GM21526 (cell line): ENCODE measurements around the gene S100A1.
A peak's percentile ranks its signal among the peaks of the same experiment; 100 is the strongest.
"Not testable (repeated sequence)": the region's sequence is repeated elsewhere in the genome, so short reads cannot be mapped to it uniquely, and the experiment has no call there.

Source experiments
- ATAC-seq: cut with Tn5 transposase; IDR thresholded peaks from one replicate; pipeline ENCODE4 v1.9.1; 2021; ENCODE audit warnings: moderate library complexity; ENCODE audit not compliant: unreplicated experiment, low FRiP score

Gene S100A1

DNA sequence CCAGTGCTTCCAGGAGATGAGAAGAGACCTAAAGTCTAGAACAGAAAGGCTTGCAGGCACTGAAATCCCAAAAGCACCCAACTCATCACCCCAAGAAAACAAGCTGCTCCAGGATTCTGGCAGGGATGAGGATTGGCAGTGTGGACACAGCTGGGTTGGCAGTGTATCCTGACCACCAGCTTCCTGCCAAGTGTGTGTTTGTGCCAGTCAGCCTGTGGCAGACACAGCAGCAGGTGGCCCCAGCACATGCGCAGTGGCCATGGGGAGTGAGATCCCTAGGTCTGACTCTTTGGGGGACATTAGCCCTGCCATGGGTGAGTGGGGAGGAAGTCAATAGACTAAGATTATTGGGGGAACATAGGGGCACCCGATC, 21.6 kb downstream of the S100A1 start:
- ATAC-seq, result no peak

DNA sequence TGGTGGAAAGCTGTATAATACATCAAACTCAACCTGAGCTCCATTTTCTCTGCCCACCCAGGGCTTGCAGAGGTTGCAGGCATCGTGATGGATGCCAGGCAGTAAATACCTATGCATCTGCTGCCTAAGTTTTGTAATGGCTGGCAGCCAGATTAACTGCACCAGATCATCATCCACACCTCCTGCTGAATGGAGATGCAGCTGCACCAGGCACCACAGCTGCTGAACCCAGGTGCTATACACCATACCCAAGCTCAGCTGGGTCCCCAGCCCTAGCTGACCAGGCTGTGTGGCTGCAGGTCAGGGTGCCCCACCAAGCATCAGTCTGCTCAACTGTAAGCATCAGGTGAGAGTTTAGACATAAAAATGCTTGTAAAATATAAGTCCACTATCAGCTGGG, 23.5 kb downstream of the S100A1 start:
- ATAC-seq, result no peak

DNA sequence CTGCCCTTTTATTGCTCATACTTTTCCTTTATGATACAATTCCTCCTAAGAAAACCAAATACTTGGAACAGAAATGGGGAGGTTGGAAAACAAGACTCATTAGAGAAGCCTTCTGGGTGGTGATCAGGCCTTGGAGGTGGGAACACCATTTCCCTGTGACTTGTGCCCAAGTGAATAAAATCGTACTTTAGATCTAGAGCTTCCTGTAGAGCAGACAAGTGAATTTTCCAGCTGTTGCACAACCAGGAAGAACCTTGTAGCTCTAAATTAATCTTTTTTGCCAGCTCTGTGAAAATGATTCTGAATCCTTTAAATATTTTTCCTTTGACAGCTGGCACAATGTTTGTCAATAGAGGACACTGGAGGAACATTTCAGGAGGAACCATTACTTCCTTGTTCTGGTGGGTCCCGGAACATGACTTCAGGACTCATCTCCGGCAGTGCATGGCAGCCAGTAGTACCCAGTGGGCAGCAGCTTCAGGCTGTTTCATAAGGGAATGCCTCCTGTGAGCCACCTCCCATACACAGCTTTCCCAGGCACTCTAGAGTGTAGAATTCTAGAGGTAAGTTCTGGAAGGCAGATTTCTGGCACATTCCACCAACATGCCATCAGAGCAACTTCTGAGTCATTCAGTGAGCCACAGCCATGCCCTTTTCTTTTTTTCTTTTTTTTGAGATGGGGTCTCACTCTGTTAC, 24.7 kb downstream of the S100A1 start:
- no peak for ATAC-seq

DNA sequence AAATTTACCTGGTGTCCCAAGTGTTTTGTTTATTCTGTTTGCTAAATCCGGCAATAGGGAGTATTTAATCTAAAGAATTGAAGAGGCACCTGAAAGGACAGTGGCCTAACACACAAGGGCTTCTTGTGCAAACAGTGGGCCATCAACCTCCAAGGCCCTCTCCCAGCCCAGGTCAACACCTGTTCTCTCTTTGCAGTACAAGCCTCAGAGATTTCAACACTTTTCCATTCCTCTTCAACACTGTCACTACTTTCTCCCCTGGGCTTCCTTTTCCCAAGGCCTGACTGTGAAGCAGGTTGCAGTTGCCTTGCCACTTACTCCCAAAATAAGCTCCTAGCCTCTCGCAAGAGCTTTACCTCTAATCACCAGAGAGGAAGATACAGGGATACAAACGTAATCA, 27.1 kb downstream of the S100A1 start:
- ATAC-seq, result no peak

DNA sequence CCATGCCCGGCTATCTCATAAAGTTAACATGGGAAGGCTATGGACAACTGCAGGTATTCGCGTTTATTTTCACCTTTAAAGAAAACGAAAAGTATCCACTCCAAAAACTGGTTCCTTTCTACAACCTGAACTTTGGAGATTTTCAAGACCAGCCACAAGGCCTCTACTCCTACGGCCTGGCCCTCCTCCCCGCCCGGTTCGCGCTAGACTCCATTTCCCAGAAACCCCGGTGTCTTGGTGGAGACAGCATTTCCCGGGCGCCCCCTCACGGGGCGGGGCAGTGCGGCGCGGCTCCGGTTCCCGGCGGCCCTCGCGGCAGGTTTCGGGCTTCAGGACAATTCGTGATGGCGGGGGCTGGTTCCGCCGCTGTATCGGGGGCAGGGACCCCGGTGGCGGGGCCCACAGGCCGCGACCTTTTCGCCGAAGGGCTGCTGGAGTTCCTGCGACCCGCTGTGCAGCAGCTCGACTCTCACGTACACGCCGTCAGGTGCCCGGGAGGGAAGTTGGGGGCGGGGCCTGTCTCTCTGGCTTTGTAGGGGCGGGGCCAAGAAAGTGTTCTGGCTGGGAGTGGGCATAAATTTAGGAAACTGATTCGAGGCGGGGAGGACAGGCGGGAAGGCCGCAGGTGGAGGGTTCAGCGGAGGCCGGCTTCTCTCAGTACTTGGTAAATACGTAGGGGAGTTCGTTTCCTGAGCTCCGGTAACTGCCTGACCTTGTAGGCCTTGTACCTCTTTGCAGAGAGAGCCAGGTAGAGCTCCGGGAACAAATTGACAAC, 30.4 kb downstream of the S100A1 start, which contains the start of gene SNAPIN:
Gene SNAPIN, plus strand, starts transcription at position 304 of the 775 bp plus-strand sequence. Its CDS starts 41 bp downstream, at position 345.
- ATAC-seq, result peak; percentile 75

DNA sequence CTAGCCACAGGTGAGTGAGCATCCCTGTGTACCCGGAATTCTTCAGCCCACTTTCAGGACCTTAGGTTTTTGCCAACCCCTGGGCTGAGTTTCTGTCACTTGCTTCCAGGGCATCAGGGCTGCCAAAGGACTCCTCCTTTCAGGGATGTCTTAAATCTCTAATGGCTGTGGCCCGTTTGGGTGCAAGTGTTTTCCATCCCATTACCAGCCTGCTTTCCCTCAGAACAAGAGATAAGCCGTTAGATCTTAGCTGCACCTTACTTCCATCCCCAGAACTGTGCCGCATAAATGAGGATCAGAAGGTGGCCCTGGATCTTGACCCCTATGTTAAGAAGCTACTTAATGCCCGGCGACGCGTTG, 30.9 kb downstream of the S100A1 start:
- ATAC-seq, result peak; percentile 3

DNA sequence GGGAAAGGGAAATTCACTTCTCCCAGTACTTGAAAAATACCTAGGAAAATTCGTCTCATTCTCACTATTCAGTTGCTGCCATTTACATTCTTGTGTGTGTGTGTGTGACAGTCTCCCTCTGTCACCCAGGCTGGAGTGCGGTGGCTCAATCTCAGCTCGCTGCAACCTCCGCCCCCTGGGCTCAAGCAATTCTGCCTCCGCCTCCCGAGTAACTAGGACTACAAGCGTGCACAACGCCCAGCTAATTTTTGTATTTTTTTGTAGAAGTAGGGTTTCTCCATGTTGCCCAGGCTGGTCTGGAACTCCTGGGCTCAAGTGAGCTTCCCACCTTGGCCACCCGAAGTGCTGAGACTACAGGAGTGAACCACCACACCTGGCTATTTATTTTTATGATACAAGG, 31.4 kb downstream of the S100A1 start:
- no peak for ATAC-seq

DNA sequence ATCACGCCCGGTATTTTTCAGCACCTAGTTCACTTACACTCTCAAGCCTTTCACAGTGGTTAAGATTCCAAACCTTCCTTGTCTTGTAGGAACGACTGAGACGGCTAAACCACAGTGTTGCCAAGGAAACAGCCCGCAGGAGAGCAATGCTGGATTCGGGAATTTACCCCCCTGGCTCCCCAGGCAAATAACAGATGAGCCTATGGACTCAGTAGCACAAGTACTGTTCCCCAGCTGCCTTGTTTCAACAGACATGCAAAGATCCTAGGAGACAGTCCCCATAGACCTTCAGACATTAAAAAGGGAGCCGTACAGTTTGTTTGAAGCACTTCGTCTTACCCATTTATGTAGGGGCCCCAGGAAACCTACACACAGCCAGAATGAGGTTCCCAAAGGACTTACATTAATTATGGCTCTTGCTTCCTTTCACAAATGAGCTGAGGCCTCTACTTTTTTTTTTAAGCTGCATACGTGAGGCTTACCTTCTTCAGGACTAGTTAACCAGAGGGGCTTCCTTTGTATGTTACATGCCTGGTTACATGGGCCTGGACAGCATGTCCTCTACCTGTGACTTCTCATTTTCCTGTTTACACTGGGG, 33.0 kb downstream of the S100A1 start:
- no peak for ATAC-seq

DNA sequence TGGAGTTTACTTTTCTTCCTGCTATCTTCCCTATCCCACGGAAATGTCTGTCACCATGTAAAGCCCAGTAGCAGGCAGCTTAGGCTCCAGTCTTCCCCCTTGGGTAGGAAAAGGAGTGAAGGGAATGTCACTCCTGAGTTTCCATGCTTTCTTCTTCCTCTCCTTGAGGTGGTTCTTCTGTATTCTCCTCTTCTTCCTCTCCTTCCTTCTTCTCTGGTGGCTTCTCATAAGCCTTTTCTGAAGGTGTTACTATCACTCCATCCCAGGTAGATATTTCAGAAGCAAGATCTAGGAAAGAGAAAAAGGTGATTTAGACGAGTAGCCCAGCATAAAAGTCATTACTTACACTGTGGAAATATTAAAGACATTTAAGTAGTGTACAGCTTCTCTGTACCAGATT, 34.0 kb downstream of the S100A1 start:
- ATAC-seq, result no peak

DNA sequence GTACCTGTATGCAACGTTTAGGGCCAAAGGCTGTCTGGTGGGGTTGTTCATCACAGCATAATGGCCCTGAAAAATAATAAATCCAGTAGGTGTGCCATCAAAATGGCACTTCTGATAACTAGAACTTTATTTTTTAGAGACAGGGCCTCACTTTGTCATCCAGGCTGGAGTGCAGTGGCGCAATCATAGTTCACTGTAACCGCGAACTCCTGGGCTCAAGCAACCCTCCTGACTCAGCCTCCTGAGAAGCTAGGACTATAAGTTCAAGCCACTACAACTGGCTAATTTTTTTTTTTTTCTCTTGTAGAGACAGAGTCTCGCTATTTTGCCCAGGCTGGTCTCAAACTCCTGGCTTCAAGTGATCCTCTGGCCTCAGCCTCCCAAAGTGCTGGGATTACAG, 35.0 kb downstream of the S100A1 start:
- ATAC-seq, result no peak

DNA sequence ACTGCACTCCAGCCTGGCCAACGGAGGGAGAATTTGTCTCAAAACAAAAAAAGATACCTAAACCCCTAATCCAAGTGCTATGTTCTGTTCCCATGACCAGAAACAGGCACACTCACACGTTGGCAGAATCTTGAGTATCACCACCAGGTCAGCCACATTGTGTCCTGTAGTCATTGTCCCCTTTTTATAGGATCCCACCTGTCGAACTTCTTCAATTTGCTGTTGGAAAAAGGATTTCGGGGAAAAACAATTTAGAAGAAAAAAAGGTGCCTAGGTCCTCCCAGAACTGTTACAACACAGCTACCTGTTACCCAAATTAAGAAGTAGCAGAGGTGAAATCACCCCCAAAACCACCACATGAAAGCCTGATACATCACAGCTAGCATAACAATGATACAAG, 39.2 kb downstream of the S100A1 start:
- ATAC-seq, result no peak

DNA sequence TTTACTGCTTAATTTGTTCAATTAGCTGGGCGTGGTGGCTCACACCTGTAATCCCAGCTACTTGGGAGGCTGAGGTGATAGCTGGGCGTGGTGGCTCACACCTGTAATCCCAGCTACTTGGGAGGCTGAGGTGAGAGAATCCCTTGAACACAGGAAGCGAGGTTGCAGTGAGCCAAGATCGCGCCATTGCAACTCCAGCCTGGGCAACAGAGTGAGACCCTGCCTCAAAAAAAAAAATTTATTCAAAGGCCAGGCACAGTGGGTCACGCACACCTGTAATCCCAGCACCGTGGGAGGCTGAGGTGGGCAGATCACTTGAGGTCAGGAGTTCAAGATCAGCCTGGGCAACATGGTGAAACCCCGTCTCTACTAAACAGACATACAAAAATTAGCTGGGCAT, 40.4 kb downstream of the S100A1 start:
- not testable (repeated sequence) for ATAC-seq

DNA sequence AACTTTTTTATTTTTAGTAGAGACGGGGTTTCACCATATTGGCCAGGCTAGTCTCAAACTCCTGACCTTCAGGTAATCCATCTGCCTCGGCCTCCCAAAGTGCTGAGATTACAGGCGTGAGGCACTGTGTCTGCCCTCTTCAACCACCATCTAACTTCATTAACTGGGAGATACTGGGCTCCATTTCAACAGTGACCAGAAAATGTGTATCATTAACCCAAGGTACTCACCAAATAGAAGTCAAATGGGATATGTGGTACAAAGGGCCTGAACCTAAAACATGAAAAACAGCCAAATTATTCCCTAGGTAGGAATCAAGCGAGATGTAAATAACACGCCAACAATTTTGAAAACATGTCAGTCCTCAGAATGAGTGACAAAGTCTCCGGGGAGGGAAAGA, 41.4 kb downstream of the S100A1 start:
- no peak for ATAC-seq

DNA sequence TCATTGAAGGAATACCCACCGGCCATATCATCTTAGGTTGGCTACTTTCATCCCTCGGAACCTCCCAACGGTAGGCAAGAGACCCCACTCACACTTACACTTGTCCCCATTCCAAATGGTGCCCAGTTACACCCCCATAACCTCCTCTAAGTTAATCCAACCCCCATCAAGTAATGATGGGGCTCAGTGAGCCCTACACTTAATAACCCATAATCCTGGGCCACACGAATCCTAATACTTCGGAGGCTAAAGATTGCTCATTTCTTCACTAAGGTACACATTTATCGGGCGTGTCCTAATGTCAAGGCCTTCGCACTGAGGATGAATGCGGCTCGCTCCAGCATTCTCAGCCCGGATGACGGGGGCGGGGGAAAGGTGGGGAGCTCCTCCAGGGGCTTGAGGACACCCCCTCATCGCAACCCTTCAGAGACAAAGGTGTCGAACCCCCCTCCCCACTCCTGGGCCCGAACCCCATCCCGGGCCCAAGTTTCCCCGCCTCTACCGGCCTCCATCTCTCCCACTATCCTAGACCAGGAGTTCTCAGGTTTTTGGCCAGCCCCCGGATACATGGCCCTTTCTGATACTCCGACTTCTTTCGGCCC, 42.1 kb downstream of the S100A1 start:
- no peak for ATAC-seq

DNA sequence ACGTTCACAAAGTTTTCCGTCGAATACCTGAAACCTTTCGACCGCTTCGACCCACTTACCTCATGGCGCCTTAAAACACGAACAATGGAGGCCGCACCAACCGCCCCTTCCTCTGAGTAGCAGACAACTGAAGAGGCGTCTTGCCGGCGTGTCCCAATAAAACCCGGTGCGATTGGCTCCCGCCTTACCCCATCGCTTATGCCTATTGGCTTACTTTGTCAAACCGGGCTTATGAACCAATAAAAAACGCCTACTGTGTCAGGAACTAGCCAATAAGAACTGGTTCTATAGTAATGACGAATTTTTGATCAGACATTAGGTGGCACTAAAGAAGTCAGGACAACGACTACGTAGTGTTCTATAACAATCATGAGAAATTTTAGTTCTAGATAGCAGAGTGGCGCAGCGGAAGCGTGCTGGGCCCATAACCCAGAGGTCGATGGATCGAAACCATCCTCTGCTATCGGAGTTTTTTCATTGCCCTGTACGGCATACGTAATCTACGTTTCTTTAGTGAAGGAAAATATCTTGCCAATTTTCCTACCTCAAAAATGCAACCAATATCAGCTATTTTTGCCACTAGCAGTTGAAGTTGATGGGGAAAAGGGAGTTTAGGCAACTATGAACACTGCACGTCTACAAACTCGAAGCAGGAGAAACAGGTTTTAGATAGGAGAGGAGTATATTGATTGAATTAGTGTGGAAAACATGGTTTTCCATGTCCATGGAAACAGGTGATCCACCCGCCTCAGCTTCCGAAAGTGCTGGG, 42.8 kb downstream of the S100A1 start, which contains the start of gene ILF2:
Gene ILF2, minus strand, starts transcription at position 135 of the 769 bp plus-strand sequence. Its CDS starts 71 bp downstream, at position 64.
- ATAC-seq, result peak; percentile 84

DNA sequence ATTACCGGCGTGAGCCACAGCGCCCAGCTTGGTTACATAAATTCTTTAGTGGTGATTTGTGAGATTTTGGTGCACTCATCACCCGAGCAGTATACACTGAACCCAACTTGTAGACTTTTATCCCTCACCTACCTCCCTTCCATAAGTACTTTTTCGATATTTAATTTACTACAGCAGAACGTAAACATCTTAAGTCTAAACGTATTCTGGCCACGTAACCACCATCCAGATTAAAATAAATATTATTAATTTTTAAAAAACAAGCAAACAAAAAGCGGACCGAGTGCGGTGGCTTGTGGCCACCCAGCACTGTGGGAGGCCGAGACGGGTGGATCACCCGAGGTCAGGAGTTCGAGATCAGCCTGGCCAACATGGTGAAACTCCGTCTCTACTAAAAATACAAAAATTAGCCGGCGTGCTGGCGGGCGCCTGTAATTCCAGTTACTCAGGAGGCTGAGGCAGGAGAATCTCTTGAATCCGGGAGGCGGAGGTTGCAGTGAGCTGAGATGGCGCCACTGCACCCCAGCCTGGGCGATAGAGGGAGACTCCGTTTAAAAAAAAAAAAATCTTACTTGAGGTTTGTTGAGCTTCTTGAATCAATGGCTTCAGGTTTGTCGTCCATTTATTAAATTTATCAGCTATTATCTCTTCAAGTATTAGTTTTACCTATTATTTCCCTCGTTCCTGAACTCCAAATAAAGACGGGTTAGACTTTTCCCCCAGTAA, 43.6 kb downstream of the S100A1 start:
- ATAC-seq, result peak; percentile 12

DNA sequence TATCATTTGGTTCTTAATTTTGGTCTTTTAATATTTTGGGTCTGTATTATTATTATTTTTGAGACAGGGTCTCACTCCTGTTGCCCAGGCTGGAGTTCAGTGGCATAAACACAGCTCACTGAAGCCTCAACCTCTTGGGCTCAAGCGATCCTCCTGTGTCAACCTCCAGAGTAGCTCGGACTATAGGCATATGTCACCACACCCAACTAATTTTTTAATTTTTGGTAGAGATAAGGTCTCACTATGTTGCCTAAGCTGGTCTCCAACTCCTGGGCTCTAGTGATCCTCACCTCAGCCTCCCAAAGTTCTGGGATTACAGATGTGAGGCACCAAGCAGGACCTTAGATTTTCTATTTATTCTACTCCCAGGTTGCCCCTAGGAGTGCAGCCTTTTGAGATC, 45.3 kb downstream of the S100A1 start:
- no peak for ATAC-seq

DNA sequence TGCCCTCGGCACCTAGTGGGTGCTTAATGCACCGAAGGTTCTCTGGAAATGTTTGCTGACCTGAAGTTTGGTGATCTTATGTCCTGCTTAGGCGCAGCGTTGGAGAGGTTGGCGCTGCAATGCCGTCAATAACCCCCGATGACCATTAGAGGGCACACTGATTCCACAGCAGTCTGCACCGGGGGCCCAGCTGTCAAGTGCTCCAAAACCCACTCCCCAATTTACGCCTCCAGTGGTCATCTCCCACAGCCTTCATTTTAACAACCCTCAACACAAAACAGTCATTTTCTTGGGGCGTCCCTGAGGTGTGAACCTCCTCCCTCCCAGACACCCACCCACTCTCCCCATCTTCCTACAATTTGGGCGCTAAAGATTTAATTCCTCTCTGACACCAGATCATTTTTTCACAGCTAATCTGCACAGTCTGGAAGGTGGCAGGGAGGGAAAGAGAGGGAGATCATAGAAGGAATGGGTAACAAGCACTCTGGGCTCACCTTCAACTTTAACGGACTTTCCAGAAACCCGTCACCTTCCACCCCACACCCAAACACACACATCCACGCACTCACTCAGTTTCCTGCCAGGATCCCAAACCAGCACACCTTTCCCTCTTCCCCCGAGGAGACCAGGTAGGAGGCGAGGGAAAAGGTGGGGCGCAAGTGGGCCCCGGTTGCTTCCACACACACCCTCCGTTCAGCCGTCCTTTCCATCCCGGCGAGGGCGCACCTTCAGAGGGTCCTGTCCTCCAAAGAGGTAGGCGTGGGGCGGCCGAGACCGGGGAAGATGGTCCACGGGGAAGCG, 49.7 kb downstream of the S100A1 start:
- no peak for ATAC-seq
